Kidney capillary endothelial cell (primary cell): ENCODE measurements around the gene AMBP.
"Not testable (repeated sequence)": the region's sequence is repeated elsewhere in the genome, so short reads cannot be mapped to it uniquely, and the experiment has no call there.

Experiments used
- DNase-seq: peaks from one replicate; pipeline ENCODE4 v3.0.0-alpha.2; 2018; ENCODE audit warnings: low spot score

AMBP gene

DNA sequence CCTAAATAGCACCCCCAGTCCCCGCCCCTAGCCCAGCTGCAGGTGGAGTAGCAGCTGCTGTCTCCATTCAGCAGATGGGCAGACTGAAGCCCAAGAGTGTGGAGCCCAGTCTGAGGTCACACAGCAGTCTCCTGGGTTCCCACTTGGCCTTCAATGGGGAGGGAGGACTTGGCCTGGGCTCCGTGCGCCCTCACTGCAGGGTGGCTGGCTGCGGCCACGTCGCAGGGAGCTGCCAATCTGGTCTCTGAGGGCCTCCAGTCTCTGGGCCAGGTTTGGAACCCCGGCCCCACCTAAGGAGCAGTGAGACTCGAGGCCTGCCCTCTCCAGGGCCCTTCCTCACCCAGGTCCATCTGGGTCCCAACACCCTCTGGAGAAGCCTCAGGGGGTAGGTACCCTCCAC is 13.6 kb upstream of the AMBP start:
- no peak for DNase-seq

GRCh38 chr9:114090798-114091197 is 12.7 kb upstream of the AMBP start:
- no peak for DNase-seq

DNA sequence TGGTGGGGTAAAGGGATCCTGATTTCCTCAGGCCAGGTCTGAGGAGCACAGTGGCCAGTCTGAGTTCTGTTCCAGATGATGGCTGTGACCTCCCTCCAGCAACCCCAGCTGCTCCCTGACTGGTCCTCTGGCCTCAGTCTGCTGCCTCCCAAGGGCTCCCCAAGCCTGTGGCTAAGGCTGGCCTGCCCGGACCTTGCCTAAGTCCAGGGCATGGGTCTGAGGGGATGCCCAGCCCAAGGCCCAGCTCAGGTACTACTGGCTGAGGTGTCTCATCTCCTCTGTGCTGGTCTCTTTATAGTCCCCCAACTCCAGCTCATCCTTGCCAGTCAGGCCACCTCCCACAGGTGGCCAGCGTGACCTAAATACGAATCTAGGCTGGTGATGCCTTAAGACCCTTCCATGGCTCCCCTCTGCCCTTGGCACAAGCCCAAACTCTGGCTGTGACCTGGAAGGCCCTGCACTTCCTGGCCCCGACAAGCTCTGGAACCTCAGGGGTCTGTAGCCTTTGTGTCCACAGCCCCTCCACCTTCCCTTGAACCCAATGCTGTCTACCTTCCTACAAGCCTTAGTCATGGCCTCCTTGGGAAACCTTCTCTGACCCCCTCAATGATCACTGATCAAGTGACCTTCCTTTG is 11.2 kb upstream of the AMBP start:
- DNase-seq: no peak

GRCh38 chr9:114088571-114089170 is 10.6 kb upstream of the AMBP start:
- DNase-seq: no peak

GRCh38 chr9:114087721-114088120 is 9.6 kb upstream of the AMBP start:
- DNase-seq: no peak

DNA sequence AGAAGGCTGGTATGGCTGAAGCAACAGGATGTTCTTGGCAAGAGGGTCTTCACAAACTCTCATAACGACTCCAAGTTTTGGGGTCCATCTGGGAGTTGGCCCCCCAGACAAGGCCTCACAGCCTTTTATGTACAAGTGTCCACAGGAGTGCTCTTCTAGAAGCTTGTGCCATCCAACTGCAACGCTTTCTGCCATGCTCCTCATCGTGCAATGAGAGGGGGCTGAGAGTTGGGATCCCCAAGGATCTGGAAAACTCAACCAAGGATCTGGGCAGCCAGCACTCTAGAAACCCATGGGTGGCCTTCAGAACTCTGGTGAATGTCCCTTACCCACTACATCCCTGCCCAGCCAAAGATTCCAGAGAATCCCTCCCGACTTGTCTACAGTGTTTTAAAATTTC is 8.5 kb upstream of the AMBP start:
- DNase-seq: no peak

DNA sequence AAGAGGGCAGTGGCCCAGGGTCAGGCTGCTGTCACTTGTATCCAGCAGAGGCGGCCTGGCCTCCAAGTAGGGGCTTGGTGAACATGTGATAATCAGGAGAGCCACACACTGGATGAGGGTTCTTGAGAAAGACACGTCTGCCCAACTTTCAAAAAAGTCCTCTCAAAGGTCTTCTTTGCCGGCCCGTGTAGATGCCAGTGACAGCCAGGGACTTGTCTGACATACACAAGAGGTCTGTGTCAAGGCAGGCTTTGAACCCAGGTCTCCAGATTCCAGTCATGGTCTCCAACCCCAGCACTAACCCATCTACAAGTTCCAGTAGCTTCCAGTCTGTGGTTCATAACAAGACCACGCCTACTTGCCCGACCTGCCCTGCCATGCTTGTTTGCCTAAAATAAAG is 7.9 kb upstream of the AMBP start:
- no peak for DNase-seq

GRCh38 chr9:114085387-114085789 is 7.3 kb upstream of the AMBP start:
- DNase-seq: no peak

DNA sequence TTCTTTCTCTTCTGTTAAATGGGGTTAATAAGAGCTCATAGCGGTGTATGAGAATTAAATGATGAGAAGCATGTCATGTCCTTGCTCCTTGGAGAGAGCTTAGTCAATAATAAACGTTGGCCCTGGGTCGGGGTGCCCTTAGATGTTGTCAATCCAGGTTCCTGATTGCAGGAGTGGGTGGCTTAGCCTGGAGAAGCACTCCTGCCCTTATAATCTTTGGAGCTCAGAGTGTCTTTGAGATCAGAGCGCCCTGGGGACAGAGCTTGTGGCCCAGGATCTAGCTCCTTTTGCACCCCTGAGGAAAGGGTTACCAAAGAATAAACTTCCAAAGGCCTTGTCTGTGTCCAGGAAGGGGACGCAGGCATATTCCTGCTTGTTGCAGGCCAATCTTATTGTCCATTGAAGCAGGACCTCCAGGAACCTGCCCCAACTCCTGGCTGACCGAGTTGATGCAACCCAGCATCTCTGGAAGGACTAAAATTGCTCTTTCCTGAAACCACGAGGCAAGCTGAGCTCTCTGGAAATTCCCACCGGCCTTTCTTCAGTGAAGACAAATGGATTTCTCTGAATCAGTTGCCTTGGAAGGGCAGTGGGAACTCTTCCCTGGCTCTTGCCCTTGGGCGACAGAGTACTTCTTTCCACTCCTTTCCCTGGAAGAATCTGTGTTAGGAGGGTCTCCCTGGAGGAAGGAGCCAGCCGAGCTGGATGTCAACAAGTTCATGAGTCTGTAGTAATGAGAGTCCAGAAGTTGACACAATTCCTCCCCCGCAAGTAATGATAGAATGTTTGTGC is 6.4 kb upstream of the AMBP start:
- DNase-seq: no peak

GRCh38 chr9:114083666-114084065 is 5.6 kb upstream of the AMBP start:
- DNase-seq: no peak

- DNase-seq: not testable (repeated sequence)
Observed at GRCh38 chr9:114082763-114083412, 4.8 kb upstream of the AMBP start.

DNA sequence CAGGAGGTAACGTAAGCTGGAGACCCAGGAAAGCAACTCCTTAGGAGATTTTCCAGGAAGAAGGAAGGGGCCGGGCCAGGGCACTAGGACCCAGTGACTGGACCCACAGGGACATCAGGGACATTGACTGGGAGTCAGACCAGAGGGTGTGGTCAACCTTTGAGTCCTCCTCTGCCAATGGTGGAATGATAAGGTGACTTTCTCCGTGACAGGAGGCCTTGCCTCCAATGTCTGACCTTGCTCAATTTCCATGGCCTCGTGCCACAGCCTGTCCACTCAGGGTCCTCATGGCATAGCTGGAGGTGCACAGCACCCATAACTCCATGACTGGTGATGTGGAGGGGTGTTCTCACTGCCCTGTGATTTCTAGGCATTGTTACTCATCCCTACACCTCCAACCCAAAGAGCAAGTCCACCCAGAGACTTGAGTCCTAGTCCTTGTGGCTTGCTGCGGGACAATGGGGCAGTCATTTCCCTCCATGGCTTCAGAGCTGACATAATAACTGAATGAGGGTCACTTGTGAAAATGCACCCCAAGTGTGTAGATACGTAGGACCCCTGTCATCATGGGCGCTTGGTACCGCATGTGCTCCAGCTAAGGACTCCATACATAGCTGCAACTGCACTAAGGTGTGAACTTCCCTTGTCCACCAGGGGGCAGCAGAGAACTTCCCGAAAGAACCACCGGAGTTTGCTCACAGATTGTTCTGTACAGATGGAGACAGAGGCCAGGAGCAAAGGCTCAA is 4.1 kb upstream of the AMBP start:
- peak; percentile 81 for DNase-seq

- no peak for DNase-seq
Observed at GRCh38 chr9:114081441-114082016, 3.4 kb upstream of the AMBP start.

DNA sequence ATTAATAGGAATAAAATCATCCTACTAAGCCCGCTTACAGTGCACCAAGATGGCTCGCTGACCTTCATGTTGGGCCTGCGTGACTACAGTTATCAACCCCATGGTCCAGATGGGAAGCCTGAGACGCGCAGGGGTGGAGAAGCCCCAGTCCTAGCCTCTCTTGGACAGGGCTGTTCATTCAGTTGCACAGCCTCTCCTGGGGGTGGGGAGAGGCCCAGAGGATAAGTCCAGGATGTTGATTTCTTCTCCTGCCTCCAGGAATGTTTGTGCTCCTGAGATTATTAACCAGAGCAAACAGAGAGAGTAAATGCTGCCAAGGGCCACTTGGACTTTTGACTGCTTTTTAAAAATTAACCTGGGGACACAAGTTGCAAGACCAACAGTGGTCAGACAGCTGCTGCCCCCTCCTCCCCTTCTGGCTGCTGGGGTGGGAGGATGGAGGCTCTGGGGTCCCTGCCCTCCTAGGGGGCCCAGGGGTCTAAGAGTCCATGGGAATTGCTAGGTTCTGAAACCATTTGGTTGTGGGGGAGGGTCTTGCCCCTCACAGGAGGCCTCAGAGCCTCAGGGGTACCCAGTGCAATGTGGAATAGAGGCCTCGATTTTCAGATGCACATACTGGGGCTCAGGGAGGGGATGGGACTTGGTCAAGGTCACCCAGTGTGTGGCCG is 2.8 kb upstream of the AMBP start:
- DNase-seq: no peak

GRCh38 chr9:114080195-114080772 is 2.2 kb upstream of the AMBP start:
- no peak for DNase-seq

DNA sequence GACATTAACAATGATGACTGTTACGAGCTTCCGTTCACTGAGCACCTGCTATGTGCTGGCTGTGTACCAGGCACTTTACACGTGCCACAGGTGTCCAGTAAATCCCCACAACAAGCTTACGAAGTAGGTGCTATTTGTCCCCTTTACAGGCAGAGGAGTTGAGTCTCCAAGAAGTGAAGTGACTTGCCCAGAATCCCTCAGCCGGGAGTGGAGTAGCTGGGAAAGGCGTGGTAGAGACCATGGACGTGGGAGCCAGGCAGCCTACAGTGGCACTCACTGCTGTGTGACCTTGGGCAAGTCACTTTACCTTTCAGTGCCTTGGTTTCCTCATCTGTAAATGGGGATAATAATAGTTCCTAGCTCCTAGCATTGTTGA is 669 bp upstream of the AMBP start:
- no peak for DNase-seq

DNA sequence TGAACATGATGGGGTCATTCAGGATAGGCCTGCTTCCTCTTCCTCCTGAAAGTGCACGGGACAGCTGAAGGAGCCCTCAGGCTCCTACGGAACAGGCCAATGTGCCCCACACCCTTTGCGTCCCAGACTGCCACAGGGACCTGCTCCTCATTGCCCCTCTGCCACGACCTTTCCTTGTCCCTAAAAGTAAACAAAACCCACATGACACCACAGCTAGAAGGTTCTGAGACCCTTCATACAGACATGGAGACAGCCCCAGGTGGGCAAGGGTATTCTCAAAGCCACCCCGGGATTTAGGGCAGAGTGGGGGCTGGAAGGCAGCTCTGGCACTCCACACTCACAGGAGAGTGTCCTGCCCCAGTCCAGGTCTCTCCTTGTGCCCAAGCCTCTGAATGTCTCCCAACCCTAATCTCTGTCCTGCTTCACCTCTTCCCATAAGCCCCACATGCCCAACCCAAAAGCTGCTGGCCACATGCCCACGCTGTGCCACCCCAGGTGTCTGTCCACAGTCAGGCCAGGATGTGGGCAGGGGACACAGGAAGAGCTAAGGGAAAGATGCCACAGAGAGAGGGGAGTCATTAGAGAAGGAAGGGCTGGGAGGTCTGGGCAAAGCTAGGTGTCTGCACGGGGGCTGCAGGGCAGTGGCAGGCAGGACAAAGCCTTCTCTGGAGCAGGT is 800 bp downstream of the AMBP start:
- DNase-seq: no peak

DNA sequence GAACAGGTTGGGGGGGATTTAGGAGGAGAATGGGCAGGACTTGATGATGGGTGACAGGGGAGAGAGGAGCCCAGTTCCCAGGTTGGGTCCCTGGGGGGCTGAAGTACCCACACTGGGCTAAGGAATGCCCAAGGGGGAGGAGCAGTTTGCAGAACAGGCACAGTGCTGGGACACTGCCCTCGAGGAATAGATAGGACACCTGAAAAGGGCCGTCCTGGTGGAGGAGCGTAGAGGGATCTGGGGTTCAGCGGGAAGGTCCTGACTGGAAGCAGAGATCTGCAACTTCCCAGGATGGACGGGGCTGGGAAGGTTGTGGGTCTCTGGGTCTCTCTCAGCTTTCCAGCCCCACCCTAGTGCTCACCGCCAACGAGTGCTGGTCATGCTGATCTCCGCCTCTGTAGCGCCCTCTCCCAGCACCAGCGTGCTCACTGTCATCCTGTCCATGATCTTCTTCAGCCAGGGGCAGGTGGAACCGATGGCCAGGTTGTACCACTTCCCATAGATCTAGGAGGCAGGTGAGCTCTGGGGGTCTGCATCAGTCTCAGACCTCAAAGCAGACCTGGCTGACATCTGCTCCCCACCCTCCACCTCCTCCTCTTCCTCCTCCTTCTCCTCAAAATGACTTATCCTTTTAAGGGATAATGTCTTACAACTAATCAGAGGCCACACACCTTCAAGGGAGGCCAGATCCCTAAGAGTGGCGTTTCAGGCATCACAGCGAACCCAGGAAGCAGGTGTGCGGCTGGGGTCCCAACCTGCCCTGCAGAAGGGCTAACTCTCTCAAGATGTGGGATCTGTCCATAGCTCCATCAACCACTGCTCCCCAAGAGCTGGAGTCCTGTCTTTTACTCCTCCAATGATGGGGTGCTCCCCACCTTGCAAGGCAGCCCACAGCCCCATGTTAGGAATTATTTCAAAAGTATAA is 1.6 kb downstream of the AMBP start:
- DNase-seq: no peak

DNA sequence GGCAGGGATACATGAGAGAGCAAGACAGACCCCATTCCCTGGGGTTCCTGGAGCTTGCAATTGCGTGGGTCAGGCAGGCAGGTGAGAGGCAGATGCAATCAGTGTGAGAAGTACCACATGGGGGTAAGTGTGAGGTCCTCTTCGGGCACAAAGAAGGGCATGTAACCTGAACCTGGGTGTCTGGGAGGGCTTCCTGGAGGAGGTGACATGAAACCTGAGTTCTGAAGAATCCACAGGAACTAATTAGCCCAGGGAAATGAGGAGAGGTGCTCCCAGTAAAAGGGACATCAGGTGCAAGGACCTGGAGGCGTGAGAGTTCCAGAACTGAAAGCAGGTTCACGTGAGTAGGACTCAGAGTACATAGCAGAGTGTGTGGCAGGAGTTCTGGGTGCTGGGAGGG is 2.5 kb downstream of the AMBP start:
- DNase-seq: no peak
